Measurements from ENCODE around the gene SSH2.

Gene SSH2

DNA sequence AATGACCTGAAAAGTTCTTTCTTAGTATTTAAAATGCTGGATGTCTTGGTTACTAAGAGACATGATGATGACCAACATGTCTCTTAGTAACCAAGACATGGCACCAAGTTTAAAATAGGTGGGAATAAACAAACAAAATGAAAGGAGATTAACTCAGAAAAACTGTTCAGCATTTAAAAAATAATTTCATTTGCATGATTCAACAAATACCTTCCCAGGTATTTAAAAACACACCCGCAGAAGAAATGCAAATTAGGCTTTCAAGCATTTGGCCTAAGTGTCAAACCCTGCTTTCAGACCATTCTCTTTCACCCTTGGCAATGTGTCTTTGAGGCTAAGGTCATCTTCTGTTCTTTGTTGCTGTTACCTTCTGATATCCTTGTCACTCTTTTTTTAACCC lies 215.9 kb downstream of the SSH2 start:
- H3K23ac ChIP-seq (ENCODE audit: low read depth, low read length, poor library complexity) = no peak overlapping the region
- no peak overlapping the region for H3K4me2 ChIP-seq (ENCODE audit: insufficient read depth, low read length, poor library complexity, severe bottlenecking)
- no peak overlapping the region for H3K9ac ChIP-seq (ENCODE audit: low read depth, low read length, poor library complexity)
- no peak overlapping the region for H2AFZ ChIP-seq (ENCODE audit: low read length)
- no peak overlapping the region for H3K14ac ChIP-seq (ENCODE audit: low read length)
- H3K36me3 ChIP-seq (replicated peaks in 1 of 2; ENCODE audit: control insufficient read depth in 2 of 2, insufficient read depth in 2 of 2, low read length in 2 of 2) = no peaks in the 10 kb centered on the region
- no peak overlapping the region for H2BK15ac ChIP-seq (ENCODE audit: low read length)
- no peak overlapping the region for H4K8ac ChIP-seq (ENCODE audit: low read depth, low read length)
- H2AK5ac ChIP-seq (ENCODE audit: low read depth, low read length) = no peak overlapping the region
- H3K27ac ChIP-seq (replicated peaks; ENCODE audit: low read length) = no peak overlapping the region
- no peak overlapping the region for H2BK120ac ChIP-seq (ENCODE audit: low read depth, low read length)
- no peak overlapping the region for H3K18ac ChIP-seq (ENCODE audit: low read length)
- H3K79me1 ChIP-seq (ENCODE audit: low read depth, low read length) = no peaks in the 10 kb centered on the region
- peaks cover 0 to 3% of the 10 kb centered on the region in 2 donors for H3K9me3 ChIP-seq (replicated peaks in 1 of 2; ENCODE audit: control insufficient read depth in 2 of 2, insufficient read depth in 1 of 2, low read depth in 1 of 2, low read length in 2 of 2)
- no CpG with 5 or more reads among the region's 1 CpG for WGBS, 2 donors (ENCODE audit: extremely low coverage in 2 of 2, insufficient read length in 2 of 2, insufficient replicate concordance in 1 of 2)
- H2BK5ac ChIP-seq (ENCODE audit: low read length) = no peak overlapping the region
- H3K4ac ChIP-seq (ENCODE audit: low read length) = no peak overlapping the region
- H2BK12ac ChIP-seq (ENCODE audit: low read length) = no peak overlapping the region
- no peak overlapping the region for H3K4me3 ChIP-seq (ENCODE audit: low read length in 2 of 2)
- H3K4me1 ChIP-seq (ENCODE audit: control insufficient read depth in 2 of 2, insufficient read depth in 1 of 2, low read depth in 1 of 2, low read length in 2 of 2) = peaks cover 0 to 16% of the 10 kb centered on the region in 2 donors
- DNase-seq (ENCODE audit: low spot score) = no peak
- H3K27me3 ChIP-seq (ENCODE audit: control insufficient read depth in 3 of 3, insufficient read depth in 3 of 3, low read depth in 1 of 3, low read length in 3 of 3) = no peaks in the 10 kb centered on the region
- H4K91ac ChIP-seq (ENCODE audit: low read depth, low read length, poor library complexity) = no peak overlapping the region

DNA sequence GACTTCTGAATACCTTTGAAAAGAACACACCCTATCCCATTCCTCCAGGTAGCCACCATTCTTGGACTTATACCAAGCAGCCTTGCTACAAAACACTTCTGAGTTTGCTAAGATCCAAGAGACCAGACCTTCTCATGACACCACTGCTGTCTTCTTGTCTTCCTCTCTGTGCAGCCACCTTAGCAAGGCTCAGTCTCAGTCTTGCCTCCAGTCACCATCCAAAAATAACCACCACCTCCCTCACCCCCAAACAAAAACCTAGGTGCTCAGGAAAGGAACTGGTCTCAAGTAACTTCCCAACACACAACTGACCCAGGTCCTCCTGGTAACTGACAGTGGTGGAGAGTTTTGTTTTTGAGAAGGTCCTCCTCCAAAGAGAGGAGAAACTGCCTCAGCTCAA lies 216.4 kb downstream of the SSH2 start:
- Histone ChIP-seq H3K36me3 (replicated peaks in 1 of 2; ENCODE audit: control insufficient read depth in 2 of 2, insufficient read depth in 2 of 2, low read length in 2 of 2) (no peaks in the 10 kb centered on the region), H2BK5ac (ENCODE audit: low read length) (no peak overlapping the region), H4K8ac (ENCODE audit: low read depth, low read length) (no peak overlapping the region), H2AFZ (ENCODE audit: low read length) (no peak overlapping the region), H2AK5ac (ENCODE audit: low read depth, low read length) (no peak overlapping the region), H3K4me2 (ENCODE audit: insufficient read depth, low read length, poor library complexity, severe bottlenecking) (no peak overlapping the region), H2BK120ac (ENCODE audit: low read depth, low read length) (no peak overlapping the region), H4K91ac (ENCODE audit: low read depth, low read length, poor library complexity) (no peak overlapping the region), H3K27ac (replicated peaks; ENCODE audit: low read length) (no peak overlapping the region), H2BK12ac (ENCODE audit: low read length) (no peak overlapping the region), H3K4me3 (ENCODE audit: low read length in 2 of 2) (no peak overlapping the region), H3K4me1 (ENCODE audit: control insufficient read depth in 2 of 2, insufficient read depth in 1 of 2, low read depth in 1 of 2, low read length in 2 of 2) (peaks cover 0 to 16% of the 10 kb centered on the region in 2 donors), H3K9me3 (replicated peaks in 1 of 2; ENCODE audit: control insufficient read depth in 2 of 2, insufficient read depth in 1 of 2, low read depth in 1 of 2, low read length in 2 of 2) (peaks cover 0 to 3% of the 10 kb centered on the region in 2 donors), H2BK15ac (ENCODE audit: low read length) (no peak overlapping the region), H3K14ac (ENCODE audit: low read length) (no peak overlapping the region), H3K23ac (ENCODE audit: low read depth, low read length, poor library complexity) (no peak overlapping the region), H3K18ac (ENCODE audit: low read length) (no peak overlapping the region), H3K9ac (ENCODE audit: low read depth, low read length, poor library complexity) (no peak overlapping the region), H3K4ac (ENCODE audit: low read length) (no peak overlapping the region), H3K79me1 (ENCODE audit: low read depth, low read length) (no peaks in the 10 kb centered on the region), H3K27me3 (ENCODE audit: control insufficient read depth in 3 of 3, insufficient read depth in 3 of 3, low read depth in 1 of 3, low read length in 3 of 3) (no peaks in the 10 kb centered on the region)
- DNase-seq (ENCODE audit: low spot score) = no peak

DNA sequence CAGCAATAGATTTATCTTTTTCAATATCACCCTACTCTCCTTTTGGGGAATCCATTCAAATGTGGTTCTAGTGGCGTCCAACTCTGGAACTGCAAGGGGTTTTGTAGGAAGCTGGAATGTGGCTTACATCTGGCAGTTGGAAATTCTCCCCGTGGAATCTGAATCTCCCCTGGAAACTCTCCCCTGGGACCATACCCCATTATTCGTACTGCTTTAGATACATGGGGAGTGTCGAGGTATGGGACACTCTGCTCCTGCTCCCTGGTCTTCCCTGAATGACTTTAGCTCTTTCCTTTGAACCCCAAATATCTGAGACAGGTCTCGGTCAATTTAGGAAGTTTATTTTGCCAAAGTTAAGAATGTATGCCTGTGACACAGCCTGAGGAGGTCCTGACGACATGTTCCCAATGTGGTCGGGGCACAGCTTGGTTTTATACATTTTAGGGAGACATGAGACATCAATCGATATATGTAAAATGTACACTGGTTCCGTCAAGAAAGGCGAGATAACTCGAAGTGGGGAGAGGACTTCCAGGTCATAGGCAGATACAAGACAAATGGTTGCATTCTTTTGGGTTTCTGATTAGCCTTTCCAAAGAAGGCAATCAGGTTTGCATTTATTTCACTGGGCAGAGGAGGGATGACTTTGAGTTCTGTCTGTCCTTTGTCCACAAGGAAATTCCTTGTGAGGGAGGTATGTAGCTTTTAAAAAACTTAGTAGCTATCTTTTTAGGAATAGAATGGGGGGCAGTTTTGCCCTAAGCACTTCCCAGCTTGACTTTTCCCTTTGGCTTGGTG lies 218.2 kb downstream of the SSH2 start:
- Histone ChIP-seq H2BK15ac (ENCODE audit: low read length) (no peak overlapping the region), H2BK12ac (ENCODE audit: low read length) (no peak overlapping the region), H3K23ac (ENCODE audit: low read depth, low read length, poor library complexity) (no peak overlapping the region), H4K8ac (ENCODE audit: low read depth, low read length) (no peak overlapping the region), H4K91ac (ENCODE audit: low read depth, low read length, poor library complexity) (no peak overlapping the region), H3K4me3 (ENCODE audit: low read length in 2 of 2) (no peak overlapping the region), H2AFZ (ENCODE audit: low read length) (no peak overlapping the region), H3K27ac (replicated peaks; ENCODE audit: low read length) (no peak overlapping the region), H3K4me2 (ENCODE audit: insufficient read depth, low read length, poor library complexity, severe bottlenecking) (no peak overlapping the region), H2BK120ac (ENCODE audit: low read depth, low read length) (no peak overlapping the region), H3K79me1 (ENCODE audit: low read depth, low read length) (no peaks in the 10 kb centered on the region), H3K9me3 (replicated peaks in 1 of 2; ENCODE audit: control insufficient read depth in 2 of 2, insufficient read depth in 1 of 2, low read depth in 1 of 2, low read length in 2 of 2) (no peaks in the 10 kb centered on the region), H3K14ac (ENCODE audit: low read length) (no peak overlapping the region), H3K9ac (ENCODE audit: low read depth, low read length, poor library complexity) (no peak overlapping the region), H3K27me3 (ENCODE audit: control insufficient read depth in 3 of 3, insufficient read depth in 3 of 3, low read depth in 1 of 3, low read length in 3 of 3) (no peaks in the 10 kb centered on the region), H3K18ac (ENCODE audit: low read length) (no peak overlapping the region), H3K4me1 (ENCODE audit: control insufficient read depth in 2 of 2, insufficient read depth in 1 of 2, low read depth in 1 of 2, low read length in 2 of 2) (peaks cover 0 to 12% of the 10 kb centered on the region in 2 donors), H2BK5ac (ENCODE audit: low read length) (no peak overlapping the region), H3K4ac (ENCODE audit: low read length) (no peak overlapping the region), H3K36me3 (replicated peaks in 1 of 2; ENCODE audit: control insufficient read depth in 2 of 2, insufficient read depth in 2 of 2, low read length in 2 of 2) (no peaks in the 10 kb centered on the region), H2AK5ac (ENCODE audit: low read depth, low read length) (no peak overlapping the region)
- no CpG with 5 or more reads among the region's 11 CpGs for WGBS, 2 donors (ENCODE audit: extremely low coverage in 2 of 2, insufficient read length in 2 of 2, insufficient replicate concordance in 1 of 2)
- DNase-seq (ENCODE audit: low spot score) = no peak

DNA sequence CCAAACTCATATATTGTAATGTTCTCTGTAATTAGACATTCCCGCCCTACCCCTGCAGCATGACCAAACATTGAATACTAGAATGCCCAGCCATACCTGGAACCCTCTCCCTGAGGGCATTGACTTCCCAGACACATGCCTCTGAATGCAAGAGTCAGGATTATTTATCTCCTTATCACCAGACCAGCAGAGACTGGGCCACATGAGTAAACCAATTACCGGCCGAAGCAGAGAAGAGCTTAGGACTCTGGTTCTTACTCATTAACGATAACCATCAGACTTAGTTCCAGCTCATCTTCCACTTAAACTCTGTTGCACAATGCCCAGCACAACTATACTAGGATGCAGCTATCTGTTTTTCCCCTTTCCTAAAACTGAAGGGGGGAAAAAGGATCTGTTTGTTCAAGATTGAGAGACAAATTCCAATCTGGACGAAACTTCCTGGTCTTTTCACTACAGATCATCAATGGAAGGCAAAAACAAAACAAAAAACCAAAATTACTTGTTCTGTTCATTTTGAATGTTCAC lies 219.1 kb downstream of the SSH2 start:
- Histone ChIP-seq H2BK12ac (ENCODE audit: low read length) (no peak overlapping the region), H3K4ac (ENCODE audit: low read length) (no peak overlapping the region), H3K27me3 (ENCODE audit: control insufficient read depth in 3 of 3, insufficient read depth in 3 of 3, low read depth in 1 of 3, low read length in 3 of 3) (no peaks in the 10 kb centered on the region), H3K36me3 (replicated peaks in 1 of 2; ENCODE audit: control insufficient read depth in 2 of 2, insufficient read depth in 2 of 2, low read length in 2 of 2) (no peaks in the 10 kb centered on the region), H2AK5ac (ENCODE audit: low read depth, low read length) (no peak overlapping the region), H3K4me2 (ENCODE audit: insufficient read depth, low read length, poor library complexity, severe bottlenecking) (no peak overlapping the region), H2BK120ac (ENCODE audit: low read depth, low read length) (no peak overlapping the region), H4K8ac (ENCODE audit: low read depth, low read length) (no peak overlapping the region), H2BK5ac (ENCODE audit: low read length) (no peak overlapping the region), H2AFZ (ENCODE audit: low read length) (no peak overlapping the region), H3K23ac (ENCODE audit: low read depth, low read length, poor library complexity) (no peak overlapping the region), H3K79me1 (ENCODE audit: low read depth, low read length) (no peaks in the 10 kb centered on the region), H3K4me3 (ENCODE audit: low read length in 2 of 2) (no peak overlapping the region), H3K9ac (ENCODE audit: low read depth, low read length, poor library complexity) (no peak overlapping the region), H2BK15ac (ENCODE audit: low read length) (no peak overlapping the region), H3K4me1 (ENCODE audit: control insufficient read depth in 2 of 2, insufficient read depth in 1 of 2, low read depth in 1 of 2, low read length in 2 of 2) (peaks cover 0 to 12% of the 10 kb centered on the region in 2 donors), H3K27ac (replicated peaks; ENCODE audit: low read length) (no peak overlapping the region), H3K18ac (ENCODE audit: low read length) (no peak overlapping the region), H3K9me3 (replicated peaks in 1 of 2; ENCODE audit: control insufficient read depth in 2 of 2, insufficient read depth in 1 of 2, low read depth in 1 of 2, low read length in 2 of 2) (no peaks in the 10 kb centered on the region), H4K91ac (ENCODE audit: low read depth, low read length, poor library complexity) (no peak overlapping the region), H3K14ac (ENCODE audit: low read length) (no peak overlapping the region)
- no CpG with 5 or more reads among the region's 5 CpGs for WGBS, 2 donors (ENCODE audit: extremely low coverage in 2 of 2, insufficient read length in 2 of 2, insufficient replicate concordance in 1 of 2)
- DNase-seq (ENCODE audit: low spot score) = no peak
